K562 (cell line): Measurements from ENCODE around the gene DNAJB7. TPM values are rescaled to one million over a fixed set of nuclear protein-coding genes. Genes with fewer than 3 reads are reported as not detected.

Experiments
- C11orf30 ChIP-seq: fragments of 450-650 bp; IDR thresholded peaks from 2 replicates; pipeline ENCODE4 v1.6.1; 2016; ENCODE audit warnings: low read depth, mild to moderate bottlenecking
- CAMTA2 ChIP-seq: fragments of 250-450 bp; sonication (Bioruptor Pico); conservative IDR thresholded peaks from 2 replicates; pipeline ENCODE4 v1.5.1; 2022
- ELF1 ChIP-seq: fragments of 200-800 bp; sonication (Bioruptor generic); IDR thresholded peaks from 2 replicates; pipeline ENCODE4 v1.6.1; 2016; ENCODE audit warnings: missing genetic modification characterization, missing compliant biosample characterization
- GABPB1 ChIP-seq: sonication (generic); formaldehyde crosslinking; IDR thresholded peaks from 2 replicates; pipeline ENCODE4 v1.8.0; 2022; ENCODE audit warnings: mild to moderate bottlenecking, missing genetic modification reagents
- GABPB2 ChIP-seq: fragments of 250-450 bp; sonication (Bioruptor Pico); conservative IDR thresholded peaks from 2 replicates; pipeline ENCODE4 v1.5.1; 2021; ENCODE audit warnings: mild to moderate bottlenecking
- LCOR ChIP-seq: sonication (generic); formaldehyde crosslinking; IDR thresholded peaks from 2 replicates; pipeline ENCODE4 v1.8.0; 2022; ENCODE audit warnings: mild to moderate bottlenecking, missing genetic modification reagents
- MAX ChIP-seq: sonication (generic); formaldehyde crosslinking; IDR thresholded peaks from 2 replicates; pipeline ENCODE4 v1.9.0; 2022; ENCODE audit warnings: mild to moderate bottlenecking, missing genetic modification reagents
- MCM3 ChIP-seq: fragments of 450-650 bp; IDR thresholded peaks from 2 replicates; pipeline ENCODE4 v1.6.1; 2016
- MTF1 ChIP-seq: fragments of 250-450 bp; sonication (Bioruptor Pico); IDR thresholded peaks from 2 replicates; pipeline ENCODE4 v1.9.0; 2021; ENCODE audit warnings: moderate library complexity, mild to moderate bottlenecking, inconsistent platforms, borderline replicate concordance
- NFIC ChIP-seq: fragments of 450-650 bp; IDR thresholded peaks from 2 replicates; pipeline ENCODE4 v1.6.1; 2017; ENCODE audit warnings: mild to moderate bottlenecking, inconsistent platforms
- NR2C2 ChIP-seq, 2 experiments: fragments of 200-800 bp in 1 of 2; sonication (Bioruptor generic) in 1 of 2; sonication (generic) in 1 of 2; formaldehyde crosslinking in 1 of 2; IDR thresholded peaks; 2 replicates each; pipeline versions ENCODE4 v1.6.1 to v1.8.0; 2016 to 2022; ENCODE audit warnings: mild to moderate bottlenecking in 1 of 2, missing compliant biosample characterization in 1 of 2, missing genetic modification characterization in 1 of 2, missing genetic modification reagents in 1 of 2
- POU5F1 ChIP-seq: fragments of 150-350 bp; IDR thresholded peaks from 2 replicates; pipeline ENCODE4 v1.6.1; 2014; ENCODE audit warnings: borderline replicate concordance, low read length, low read depth, mild to moderate bottlenecking; ENCODE audit not compliant: partially characterized antibody
- PRPF4 ChIP-seq: fragments of 200-400 bp; formaldehyde crosslinking; IDR thresholded peaks from one replicate; pipeline ENCODE4 v1.6.1; 2017; ENCODE audit warnings: low read length, low read depth, mild to moderate bottlenecking; ENCODE audit not compliant: insufficient read depth, poor library complexity, severe bottlenecking
- TEAD4 ChIP-seq, 2 experiments: sonication (generic) in 1 of 2; formaldehyde crosslinking in 1 of 2; IDR thresholded peaks; 2 replicates each; pipeline versions ENCODE4 v1.6.1 to v1.8.0; 2012 to 2022; ENCODE audit warnings: borderline replicate concordance in 1 of 2, inconsistent platforms in 1 of 2, low read length in 1 of 2, mild to moderate bottlenecking in 1 of 2, missing genetic modification reagents in 1 of 2
- THRB ChIP-seq: fragments of 450-650 bp; formaldehyde crosslinking; conservative IDR thresholded peaks from 2 replicates; pipeline ENCODE4 v1.4.0; 2022; ENCODE audit warnings: mild to moderate bottlenecking, missing genetic modification characterization
- USF1 ChIP-seq: sonication (generic); formaldehyde crosslinking; IDR thresholded peaks from 2 replicates; pipeline ENCODE4 v1.9.0; 2022; ENCODE audit warnings: mild to moderate bottlenecking, missing genetic modification reagents
- ZNF23 ChIP-seq: fragments of 250-450 bp; sonication (Bioruptor Pico); IDR thresholded peaks from 2 replicates; pipeline ENCODE4 v1.4.0; 2020; ENCODE audit warnings: mild to moderate bottlenecking
- ZNF324 ChIP-seq: fragments of 250-450 bp; sonication (Bioruptor Pico); IDR thresholded peaks from 2 replicates; pipeline ENCODE4 v1.4.0; 2020; ENCODE audit warnings: mild to moderate bottlenecking
- ZNF551 ChIP-seq: fragments of 250-450 bp; sonication (Bioruptor Pico); IDR thresholded peaks from 2 replicates; pipeline ENCODE4 v1.5.0; 2021; ENCODE audit warnings: mild to moderate bottlenecking, moderate library complexity
- ZNF592 ChIP-seq: fragments of 450-650 bp; IDR thresholded peaks from 2 replicates; pipeline ENCODE4 v1.6.1; 2017; ENCODE audit warnings: antibody characterized with exemption, mild to moderate bottlenecking
- ZNF644 ChIP-seq: fragments of 200-800 bp; sonication (Bioruptor generic); IDR thresholded peaks from 2 replicates; pipeline ENCODE4 v1.6.1; 2016; ENCODE audit warnings: low read depth, missing genetic modification characterization, missing compliant biosample characterization
- ZNF76 ChIP-seq: fragments of 250-450 bp; sonication (Bioruptor Pico); IDR thresholded peaks from 2 replicates; pipeline ENCODE4 v1.4.0; 2020; ENCODE audit warnings: mild to moderate bottlenecking, moderate library complexity, borderline replicate concordance
- polyA plus RNA-seq, 8 experiments: library from polyadenylated mRNA; depleted of rRNA in 4 of 8; stranded (reverse) in 5 of 8; unstranded in 3 of 8; fragments of >200 nt; fragmentation: Nextera tagmentation in 2 of 8; fragmentation: Illumina TruSeq in 1 of 8; extraction: Ambion mirVana in 2 of 8; extraction: Trizol in 1 of 8; gene quantifications; 2 replicates each; pipeline versions ENCODE4 v1.2.1 to v1.2.3, GENCODE V29; 2011 to 2014; ENCODE audit warnings: inconsistent platforms in 1 of 8, missing spikeins in 1 of 8
- total RNA-seq, 7 experiments: library from RNA; depleted of rRNA in 6 of 7; stranded (reverse); fragments of >200 nt in 6 of 7; fragmentation: Illumina TruSeq in 2 of 7; extraction: Trizol in 2 of 7; gene quantifications; 2 replicates each; pipeline versions ENCODE4 v1.2.1 to v1.2.3, GENCODE V29; 2011 to 2021; ENCODE audit warnings: low replicate concordance in 1 of 7

Gene DNAJB7
- total and polyA plus RNA-seq, 9 of the 15 experiments (the other 6 are each of a cell fraction or from before 2014, with no cell fraction given): 0.13 to 0.21 TPM; not detected in 7

- TF ChIP-seq ZNF592 (no peak), C11orf30 (peak; percentile 94), MTF1 (CRISPR knock-in tag) (no peak), PRPF4 (no peak), ELF1 (tag) (peak; percentile 56), ZNF23 (no peak), ZNF324 (CRISPR knock-in tag) (no peak), GABPB1 (CRISPR knock-in tag) (peak; percentile 93), ZNF551 (CRISPR knock-in tag) (no peak), NR2C2 (CRISPR knock-in tag; IDR thresholded peaks at IDR 0.05) (no peak), NR2C2 (tag; IDR thresholded peaks at IDR 0.05) (peak; percentile 72), USF1 (peak; percentile 88), POU5F1 (no peak), MCM3 (no peak), CAMTA2 (CRISPR knock-in tag) (no peak), TEAD4 (IDR thresholded peaks at IDR 0.05; ENCODE audit: low read length) (no peak), TEAD4 (CRISPR knock-in tag; IDR thresholded peaks at IDR 0.05; ENCODE audit: borderline replicate concordance) (no peak), GABPB2 (CRISPR knock-in tag) (no peak), THRB (CRISPR knock-in tag) (no peak), NFIC (no peak), ZNF644 (tag) (no peak), ZNF76 (no peak), LCOR (CRISPR knock-in tag) (no peak; the same call in 1 of the 2 replicates), MAX (CRISPR knock-in tag) (peak; percentile 86)
Measured at GRCh38 chr22:40856513-40857308, 5.2 kb downstream of the DNAJB7 start, which contains the start of the genes ST13 and XPNPEP3 (continued).
